ENCODE measurements around the gene SYTL4.

DNA sequence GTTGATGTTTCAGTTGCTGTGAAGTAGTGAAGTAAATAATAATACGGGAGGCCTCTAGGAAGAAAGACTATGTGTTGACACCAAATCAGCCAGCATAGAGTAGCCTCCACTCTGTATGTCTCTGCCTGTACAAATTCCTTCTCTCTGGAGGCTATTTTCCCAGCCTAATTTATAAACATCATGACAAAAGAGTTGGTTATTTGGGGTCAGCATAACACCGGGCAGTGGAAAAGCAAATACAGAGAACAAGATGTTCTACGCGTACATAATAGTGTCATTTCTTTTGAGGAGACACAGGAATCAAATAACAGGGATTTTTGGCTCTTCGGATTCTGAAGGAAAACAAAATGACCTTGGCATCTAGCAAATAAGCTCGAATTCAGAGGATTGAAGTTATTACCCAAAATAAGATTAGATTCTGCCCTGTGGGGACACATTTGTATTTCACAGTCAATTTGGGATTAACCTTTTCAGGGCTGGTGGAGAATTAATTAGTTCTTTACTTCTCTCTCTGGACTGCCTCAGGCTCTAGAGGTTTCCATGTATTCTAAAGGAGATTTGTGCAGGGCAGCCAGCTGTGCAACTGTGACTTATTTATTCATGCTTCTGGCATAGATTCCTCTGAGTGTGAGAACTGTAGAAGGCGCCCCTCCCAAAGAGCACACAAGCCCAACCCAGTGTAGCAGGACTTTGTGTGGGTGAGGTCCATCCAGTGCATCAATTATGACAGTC is 14.1 kb upstream of the SYTL4 start:
- TF ChIP-seq, protein P1, sequence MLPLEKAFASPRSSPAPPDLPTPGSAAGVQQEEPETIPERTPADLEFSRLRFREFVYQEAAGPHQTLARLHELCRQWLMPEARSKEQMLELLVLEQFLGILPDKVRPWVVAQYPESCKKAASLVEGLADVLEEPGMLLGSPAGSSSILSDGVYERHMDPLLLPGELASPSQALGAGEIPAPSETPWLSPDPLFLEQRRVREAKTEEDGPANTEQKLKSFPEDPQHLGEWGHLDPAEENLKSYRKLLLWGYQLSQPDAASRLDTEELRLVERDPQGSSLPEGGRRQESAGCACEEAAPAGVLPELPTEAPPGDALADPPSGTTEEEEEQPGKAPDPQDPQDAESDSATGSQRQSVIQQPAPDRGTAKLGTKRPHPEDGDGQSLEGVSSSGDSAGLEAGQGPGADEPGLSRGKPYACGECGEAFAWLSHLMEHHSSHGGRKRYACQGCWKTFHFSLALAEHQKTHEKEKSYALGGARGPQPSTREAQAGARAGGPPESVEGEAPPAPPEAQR (tag by site-specific recombination; IDR thresholded peaks at IDR 0.05), result no peak
- TF ChIP-seq ZXDB (tag by site-specific recombination; IDR thresholded peaks at IDR 0.05), result no peak
- no peak for TF ChIP-seq MEIS1 (CRISPR knock-in tag; IDR thresholded peaks at IDR 0.05; ENCODE audit: borderline replicate concordance)
- TF ChIP-seq, protein P2, sequence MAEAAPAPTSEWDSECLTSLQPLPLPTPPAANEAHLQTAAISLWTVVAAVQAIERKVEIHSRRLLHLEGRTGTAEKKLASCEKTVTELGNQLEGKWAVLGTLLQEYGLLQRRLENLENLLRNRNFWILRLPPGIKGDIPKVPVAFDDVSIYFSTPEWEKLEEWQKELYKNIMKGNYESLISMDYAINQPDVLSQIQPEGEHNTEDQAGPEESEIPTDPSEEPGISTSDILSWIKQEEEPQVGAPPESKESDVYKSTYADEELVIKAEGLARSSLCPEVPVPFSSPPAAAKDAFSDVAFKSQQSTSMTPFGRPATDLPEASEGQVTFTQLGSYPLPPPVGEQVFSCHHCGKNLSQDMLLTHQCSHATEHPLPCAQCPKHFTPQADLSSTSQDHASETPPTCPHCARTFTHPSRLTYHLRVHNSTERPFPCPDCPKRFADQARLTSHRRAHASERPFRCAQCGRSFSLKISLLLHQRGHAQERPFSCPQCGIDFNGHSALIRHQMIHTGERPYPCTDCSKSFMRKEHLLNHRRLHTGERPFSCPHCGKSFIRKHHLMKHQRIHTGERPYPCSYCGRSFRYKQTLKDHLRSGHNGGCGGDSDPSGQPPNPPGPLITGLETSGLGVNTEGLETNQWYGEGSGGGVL (tag by site-specific recombination; IDR thresholded peaks at IDR 0.05), result no peak
- TF ChIP-seq, protein P3, sequence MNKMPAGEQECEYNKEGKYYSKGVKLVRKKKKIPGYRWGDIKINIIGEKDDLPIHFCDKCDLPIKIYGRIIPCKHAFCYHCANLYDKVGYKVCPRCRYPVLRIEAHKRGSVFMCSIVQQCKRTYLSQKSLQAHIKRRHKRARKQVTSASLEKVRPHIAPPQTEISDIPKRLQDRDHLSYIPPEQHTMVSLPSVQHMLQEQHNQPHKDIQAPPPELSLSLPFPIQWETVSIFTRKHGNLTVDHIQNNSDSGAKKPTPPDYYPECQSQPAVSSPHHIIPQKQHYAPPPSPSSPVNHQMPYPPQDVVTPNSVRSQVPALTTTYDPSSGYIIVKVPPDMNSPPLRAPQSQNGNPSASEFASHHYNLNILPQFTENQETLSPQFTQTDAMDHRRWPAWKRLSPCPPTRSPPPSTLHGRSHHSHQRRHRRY (tag by site-specific recombination; IDR thresholded peaks at IDR 0.05), result no peak
- TF ChIP-seq, protein P4, sequence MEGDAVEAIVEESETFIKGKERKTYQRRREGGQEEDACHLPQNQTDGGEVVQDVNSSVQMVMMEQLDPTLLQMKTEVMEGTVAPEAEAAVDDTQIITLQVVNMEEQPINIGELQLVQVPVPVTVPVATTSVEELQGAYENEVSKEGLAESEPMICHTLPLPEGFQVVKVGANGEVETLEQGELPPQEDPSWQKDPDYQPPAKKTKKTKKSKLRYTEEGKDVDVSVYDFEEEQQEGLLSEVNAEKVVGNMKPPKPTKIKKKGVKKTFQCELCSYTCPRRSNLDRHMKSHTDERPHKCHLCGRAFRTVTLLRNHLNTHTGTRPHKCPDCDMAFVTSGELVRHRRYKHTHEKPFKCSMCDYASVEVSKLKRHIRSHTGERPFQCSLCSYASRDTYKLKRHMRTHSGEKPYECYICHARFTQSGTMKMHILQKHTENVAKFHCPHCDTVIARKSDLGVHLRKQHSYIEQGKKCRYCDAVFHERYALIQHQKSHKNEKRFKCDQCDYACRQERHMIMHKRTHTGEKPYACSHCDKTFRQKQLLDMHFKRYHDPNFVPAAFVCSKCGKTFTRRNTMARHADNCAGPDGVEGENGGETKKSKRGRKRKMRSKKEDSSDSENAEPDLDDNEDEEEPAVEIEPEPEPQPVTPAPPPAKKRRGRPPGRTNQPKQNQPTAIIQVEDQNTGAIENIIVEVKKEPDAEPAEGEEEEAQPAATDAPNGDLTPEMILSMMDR (tag by site-specific recombination; IDR thresholded peaks at IDR 0.05), result no peak
- no peak for TF ChIP-seq ZNF707 (tag by site-specific recombination; IDR thresholded peaks at IDR 0.05)

All from HEK293 (cell line).